ENCODE results near the gene ADSS2.

Gene ADSS2

DNA sequence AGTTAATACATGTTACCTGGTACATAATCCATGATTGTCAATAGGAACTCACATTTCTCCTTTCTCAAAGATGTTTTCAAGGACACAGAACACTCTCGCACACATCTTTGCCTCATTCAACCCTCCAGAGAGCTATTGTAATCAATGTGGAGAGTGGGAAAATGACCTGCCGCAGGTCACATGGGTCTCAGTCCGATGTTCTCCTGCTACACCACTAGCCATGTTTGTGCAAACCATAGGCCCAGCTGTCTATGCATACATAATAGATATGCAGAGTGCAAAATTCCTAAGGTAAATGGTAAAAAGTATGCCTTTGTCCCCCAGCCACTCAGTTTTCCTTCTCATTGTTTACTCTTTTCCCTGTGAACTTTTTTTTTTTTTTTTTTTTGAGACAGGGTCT is 89.2 kb downstream of the ADSS2 start:
- DNase-seq, result no peak

DNA sequence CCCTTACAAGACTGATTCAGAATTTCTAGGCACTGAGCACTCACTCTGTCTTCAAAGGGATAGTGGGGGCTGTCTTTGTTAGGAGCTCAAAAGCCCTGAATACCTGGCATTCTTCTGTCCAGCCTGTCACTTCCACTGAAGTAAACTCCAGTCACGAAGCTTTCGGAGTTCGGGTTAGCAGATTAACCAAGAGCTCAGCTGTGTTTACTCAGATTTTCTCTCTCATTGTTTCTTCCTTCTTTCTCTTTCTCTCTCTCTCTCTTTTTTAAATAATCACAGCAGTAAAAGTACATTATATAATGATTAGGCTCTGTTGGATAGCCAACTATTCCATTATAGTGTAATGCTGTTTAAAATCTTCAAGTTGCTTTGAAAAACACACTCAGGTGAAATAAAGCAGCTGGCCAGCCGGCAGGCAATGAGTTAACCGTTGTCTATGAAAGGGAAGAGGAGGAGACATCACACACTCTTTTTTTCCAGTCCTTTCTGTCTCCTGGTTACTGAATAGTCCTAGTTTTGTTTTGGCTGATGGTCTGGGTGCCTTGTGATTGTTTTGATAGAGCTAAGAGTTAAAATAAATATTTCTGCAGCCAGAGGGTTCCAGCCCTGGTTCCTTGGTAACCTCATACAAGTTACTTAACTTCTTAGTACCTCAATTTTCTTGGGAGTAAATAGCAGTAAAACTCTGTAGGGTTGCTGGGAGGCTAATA is 89.8 kb downstream of the ADSS2 start:
- no peak for DNase-seq
